ENCODE data around the gene KCNK7.
"Not testable (repeated sequence)": the region's sequence is repeated elsewhere in the genome, so short reads cannot be mapped to it uniquely, and the experiment has no call there.

KCNK7 gene, protein sequence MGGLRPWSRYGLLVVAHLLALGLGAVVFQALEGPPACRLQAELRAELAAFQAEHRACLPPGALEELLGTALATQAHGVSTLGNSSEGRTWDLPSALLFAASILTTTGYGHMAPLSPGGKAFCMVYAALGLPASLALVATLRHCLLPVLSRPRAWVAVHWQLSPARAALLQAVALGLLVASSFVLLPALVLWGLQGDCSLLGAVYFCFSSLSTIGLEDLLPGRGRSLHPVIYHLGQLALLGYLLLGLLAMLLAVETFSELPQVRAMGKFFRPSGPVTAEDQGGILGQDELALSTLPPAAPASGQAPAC

GRCh38 chr11:65595543-65596281, at the start of gene KCNK7:
TSS of gene KCNK7 (minus strand) at chr11:65595800. CDS start at chr11:65595772, 28 bp downstream.
- no peak for DNase-seq

- no peak for DNase-seq
These were observed 49.2 kb upstream of the KCNK7 start for GRCh38 chr11:65644837-65645236.

DNA sequence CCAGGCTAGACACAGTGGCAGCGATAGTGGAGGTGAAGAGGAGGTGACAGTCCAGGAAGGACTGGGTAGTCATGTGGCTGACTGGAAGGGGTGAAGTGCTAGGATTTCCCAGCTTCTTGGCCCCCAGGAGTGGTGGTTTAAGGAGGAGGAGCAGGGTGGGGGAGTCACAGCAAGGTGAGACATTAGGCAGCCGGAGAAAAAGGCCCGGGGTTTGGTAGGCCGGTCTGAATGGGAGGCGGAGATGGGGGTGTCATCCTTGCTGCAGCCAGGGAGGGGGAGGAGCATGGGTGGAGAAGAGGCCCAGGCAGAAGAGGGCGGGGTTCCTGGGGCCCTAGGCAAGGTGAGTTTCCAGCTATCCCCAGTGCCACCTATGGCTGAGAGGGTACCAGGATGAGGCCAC, 48.4 kb upstream of the KCNK7 start:
- no peak for DNase-seq

- DNase-seq = no peak
These were observed 46.5 kb upstream of the KCNK7 start for GRCh38 chr11:65642014-65642671.

GRCh38 chr11:65641297-65642013, 45.9 kb upstream of the KCNK7 start:
- no peak for DNase-seq

GRCh38 chr11:65640483-65641296, 45.1 kb upstream of the KCNK7 start:
- no peak for DNase-seq

DNA sequence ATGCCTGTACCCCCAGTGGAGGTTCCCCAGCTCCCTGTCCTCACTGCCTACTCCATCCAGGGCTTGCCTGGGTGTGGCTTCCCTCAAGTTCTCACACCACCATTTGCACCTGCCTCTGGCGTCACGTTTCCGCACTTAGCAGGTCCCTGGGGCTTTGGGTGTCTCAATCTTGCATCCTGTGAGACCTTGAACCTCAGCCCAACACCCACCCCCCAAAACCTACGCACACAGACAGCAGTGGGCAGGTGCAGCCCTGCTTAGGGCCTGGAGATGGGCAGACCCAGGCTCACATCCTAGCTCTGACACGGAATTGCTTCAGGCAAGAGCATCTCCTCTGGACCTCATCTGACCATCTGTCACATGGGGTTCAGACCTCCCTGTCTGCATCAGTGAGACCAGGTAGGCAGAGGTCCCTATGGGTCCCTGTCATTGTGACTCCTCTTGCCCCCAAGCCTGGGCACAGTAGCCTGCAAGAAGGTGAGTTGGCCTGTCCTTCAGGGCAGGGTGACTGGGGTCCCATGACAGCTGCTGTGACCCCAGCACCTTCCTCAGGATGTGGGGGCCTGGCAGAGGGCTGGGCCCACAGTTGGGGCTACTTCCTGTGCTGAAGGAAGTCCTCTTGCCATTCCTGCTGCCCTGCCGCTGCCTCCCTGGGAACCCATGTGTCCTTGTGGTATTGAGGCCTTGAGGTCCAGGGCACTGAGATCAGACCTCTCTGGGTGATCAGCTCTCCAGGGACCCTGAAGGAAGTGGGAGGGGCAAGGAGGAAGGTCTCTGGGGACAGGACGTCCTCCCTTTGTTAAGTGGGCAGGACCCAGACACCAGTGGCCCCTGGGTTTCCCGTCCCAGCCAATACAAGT, 44.3 kb upstream of the KCNK7 start:
- no peak for DNase-seq

GRCh38 chr11:65639228-65639597, 43.6 kb upstream of the KCNK7 start:
- DNase-seq = not testable (repeated sequence)

DNA sequence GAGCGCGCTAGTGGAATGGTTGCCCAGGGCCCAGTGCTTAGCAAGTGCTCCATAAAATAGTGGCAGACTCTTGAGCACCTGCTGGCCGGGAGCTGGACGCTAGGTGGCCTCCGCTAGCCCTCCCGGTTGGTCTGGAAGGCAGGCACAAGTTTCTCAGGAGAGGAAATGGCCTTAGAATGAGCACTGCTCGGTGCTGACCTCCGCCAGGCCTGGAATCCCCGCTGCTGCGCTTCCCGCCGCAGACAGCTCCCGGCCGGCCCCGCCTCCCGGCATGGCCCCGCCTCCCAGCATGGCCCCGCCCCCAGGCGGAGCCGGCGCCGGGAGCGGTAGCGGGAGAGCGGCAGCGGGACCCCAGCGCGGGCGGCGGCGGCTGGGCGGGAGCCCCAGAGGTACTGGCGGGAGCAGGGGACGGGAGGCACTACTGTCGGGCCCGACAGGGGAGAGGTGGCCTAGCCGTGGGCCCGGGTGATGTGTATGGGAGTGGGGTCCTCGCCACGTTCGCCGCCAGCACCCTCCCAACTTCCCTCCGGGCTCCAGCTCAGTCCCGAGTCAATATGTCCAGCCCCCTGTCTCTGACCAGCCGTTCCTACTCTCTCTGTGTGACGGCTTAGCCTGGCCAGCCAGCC, 42.3 kb upstream of the KCNK7 start, which contains the start of gene SIPA1:
SIPA1 (plus strand) TSS at position 308 of the 626 bp plus-strand sequence. CDS start 2,821 bp downstream, outside the sequence.
- DNase-seq = peak; percentile 44

DNA sequence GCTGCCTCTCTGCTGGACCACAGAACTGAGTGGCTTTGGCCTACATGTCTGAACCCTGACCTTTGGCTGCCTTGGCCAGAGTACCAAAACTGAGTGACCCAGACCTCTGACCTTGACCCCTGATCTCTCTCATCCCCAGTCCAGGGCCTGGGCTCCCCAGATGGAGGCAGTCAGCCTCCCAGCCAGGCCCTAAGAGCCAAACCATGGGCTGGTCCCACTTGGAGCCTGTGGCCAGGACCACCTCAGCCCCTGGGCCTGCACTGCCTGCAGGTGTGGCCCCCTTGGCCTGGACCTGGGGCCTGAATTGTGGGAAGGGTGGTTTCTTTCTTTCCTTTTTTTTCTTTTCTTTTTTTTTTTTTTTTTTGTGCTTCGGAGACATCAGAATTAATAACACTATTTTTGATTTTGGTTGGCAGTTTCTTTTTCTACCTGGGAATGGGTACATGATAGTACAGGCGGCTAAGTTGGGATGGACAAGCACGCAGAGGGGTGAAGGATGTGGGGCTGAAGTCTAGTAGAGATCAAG, 41.5 kb upstream of the KCNK7 start:
- DNase-seq = no peak

- DNase-seq = no peak
These were observed 40.8 kb upstream of the KCNK7 start for GRCh38 chr11:65636108-65637031.

DNA sequence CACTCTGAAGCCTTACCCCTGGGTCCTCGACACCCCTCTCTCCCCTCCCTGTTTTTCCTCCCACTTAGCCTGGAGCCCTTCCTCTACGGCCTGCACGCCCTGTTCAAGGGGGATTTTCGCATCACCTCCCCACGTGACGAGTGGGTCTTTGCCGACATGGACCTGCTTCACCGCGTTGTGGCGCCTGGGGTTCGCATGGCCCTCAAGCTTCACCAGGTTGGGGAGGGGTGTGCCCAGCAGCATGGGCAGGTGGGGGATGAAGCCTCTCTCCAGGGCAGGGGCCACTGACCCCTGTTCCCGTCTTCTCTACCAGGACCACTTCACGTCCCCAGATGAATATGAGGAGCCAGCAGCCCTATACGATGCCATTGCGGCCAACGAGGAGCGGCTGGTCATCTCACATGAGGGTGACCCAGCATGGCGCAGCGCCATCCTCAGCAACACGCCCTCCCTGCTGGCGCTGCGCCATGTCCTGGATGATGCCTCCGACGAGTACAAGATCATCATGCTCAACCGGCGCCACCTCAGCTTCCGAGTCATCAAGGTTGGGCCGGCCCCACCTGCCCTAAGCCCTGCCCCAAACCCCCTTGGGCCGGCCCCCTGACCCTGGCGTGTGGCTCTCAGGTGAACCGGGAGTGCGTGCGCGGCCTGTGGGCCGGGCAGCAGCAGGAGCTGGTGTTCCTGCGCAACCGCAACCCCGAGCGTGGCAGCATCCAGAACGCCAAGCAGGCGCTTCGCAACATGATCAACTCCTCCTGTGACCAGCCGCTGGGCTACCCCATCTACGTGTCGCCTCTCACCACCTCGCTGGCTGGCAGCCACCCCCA, 39.5 kb upstream of the KCNK7 start:
- no peak for DNase-seq

DNA sequence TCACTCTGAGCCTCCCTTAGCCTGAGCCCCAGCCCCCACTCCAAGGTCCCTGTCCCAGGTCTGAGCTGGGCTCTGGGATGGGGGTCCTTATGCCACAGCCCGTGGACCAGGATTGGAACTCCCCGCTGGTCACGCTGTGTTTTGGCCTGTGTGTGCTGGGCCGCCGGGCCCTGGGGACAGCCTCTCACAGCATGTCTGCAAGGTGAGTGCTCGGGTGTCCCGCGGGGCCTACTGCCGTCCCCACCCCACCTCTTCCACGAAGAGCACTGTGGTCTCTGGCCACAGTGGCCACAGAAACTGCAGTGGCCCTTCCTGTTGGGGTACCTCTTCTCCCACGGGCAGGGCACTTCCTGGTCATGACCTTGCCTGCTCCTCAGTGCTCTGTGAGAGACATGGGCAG, 38.8 kb upstream of the KCNK7 start:
- DNase-seq = no peak

GRCh38 chr11:65634109-65634436, 38.5 kb upstream of the KCNK7 start:
- DNase-seq = no peak

GRCh38 chr11:65633390-65634108, 37.9 kb upstream of the KCNK7 start:
- no peak for DNase-seq

GRCh38 chr11:65630215-65630614, 34.6 kb upstream of the KCNK7 start:
- DNase-seq = no peak

GRCh38 chr11:65629579-65629978, 34.0 kb upstream of the KCNK7 start:
- no peak for DNase-seq

DNA sequence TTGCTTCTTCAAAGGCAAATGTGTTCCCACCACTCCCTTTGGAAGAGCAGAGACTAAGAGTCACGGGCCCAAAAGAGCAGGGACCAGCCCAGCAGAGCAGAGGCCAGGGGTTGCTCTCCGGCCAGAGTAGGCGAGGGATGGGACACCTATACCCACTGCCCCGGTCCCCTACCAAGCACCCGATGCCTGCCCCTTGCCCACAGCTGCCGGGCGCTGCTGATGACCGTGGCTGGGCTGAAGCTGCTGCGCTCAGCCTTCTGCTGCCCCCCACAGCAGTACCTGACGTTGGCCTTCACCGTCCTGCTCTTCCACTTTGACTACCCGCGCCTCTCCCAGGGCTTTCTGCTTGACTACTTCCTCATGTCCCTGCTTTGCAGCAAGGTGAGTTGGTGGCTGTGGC, 31.6 kb upstream of the KCNK7 start:
- DNase-seq = no peak

All from SHP77 treated with DMSO at 0.1 percent for 48 hours (cell line).